PC-3 (cell line): Measurements from ENCODE around the gene ZNF358. TPM values are rescaled to one million over a fixed set of nuclear protein-coding genes. Genes with fewer than 3 reads are reported as not detected.
A peak's percentile ranks its signal among the peaks of the same experiment; 100 is the strongest.

Experiments
- ATAC-seq: fragments of 200-7000 bp; cut with Tn5 transposase; 2 replicates; pipeline ENCODE4 v1.9.1; 2020; ENCODE audit warnings: mild to moderate bottlenecking, moderate library complexity
- BruUV-seq: library from RNA; stranded (reverse); fragments of 400-500 nt; replicated peaks from 2 replicates; lab custom pipeline; 2021; lab: Mats Ljungman, UMichigan
- CTCF ChIA-PET: fragments of 300-600 bp; sonication (Branson Sonifier 250); formaldehyde crosslinking; loops from one replicate; lab custom pipeline; 2022; ENCODE audit warnings: antibody characterized with exemption; lab: Charles Lee
- POLR2A ChIA-PET: fragments of 300-600 bp; sonication (Branson Sonifier 250); formaldehyde crosslinking; loops from one replicate; lab custom pipeline; 2022; ENCODE audit warnings: antibody characterized with exemption; ENCODE audit not compliant: unreplicated experiment; lab: Charles Lee
- DNase-seq: peaks from one replicate; pipeline ENCODE4 v3.0.0-alpha.2; 2015
- H2AFZ ChIP-seq: fragments of 300-600 bp; sonication (generic); 2 replicates; pipeline ENCODE4 v1.6.0; 2016; ENCODE audit warnings: antibody characterized with exemption, low read length
- H3F3A ChIP-seq: fragments of 300-600 bp; sonication (generic); one replicate; pipeline ENCODE4 v1.6.0; 2017; ENCODE audit warnings: antibody characterized with exemption, low read length, control low read depth, mild to moderate bottlenecking; ENCODE audit not compliant: unreplicated experiment
- H3K27ac ChIP-seq: fragments of 300-600 bp; sonication (generic); 2 replicates; pipeline ENCODE4 v1.5.1; 2016; ENCODE audit warnings: mild to moderate bottlenecking, low read length
- H3K27me3 ChIP-seq: fragments of 300-600 bp; sonication (generic); 2 replicates; pipeline ENCODE4 v1.6.1; 2016; ENCODE audit warnings: low read length, mixed read lengths
- H3K36me3 ChIP-seq: fragments of 300-600 bp; sonication (generic); 2 replicates; pipeline ENCODE4 v1.6.1; 2016; ENCODE audit warnings: low read depth, mixed run types, low read length, mixed read lengths
- H3K4me1 ChIP-seq: fragments of 300-600 bp; sonication (generic); 2 replicates; pipeline ENCODE4 v1.5.1; 2016; ENCODE audit warnings: low read length; ENCODE audit not compliant: insufficient read depth
- H3K4me2 ChIP-seq: fragments of 300-600 bp; sonication (generic); 2 replicates; pipeline ENCODE4 v1.6.0; 2016; ENCODE audit warnings: low read length
- H3K4me3 ChIP-seq: fragments of 300-600 bp; sonication (generic); 2 replicates; pipeline ENCODE4 v1.5.1; 2016; ENCODE audit warnings: mild to moderate bottlenecking, low read length, mixed read lengths
- H3K79me2 ChIP-seq: fragments of 300-600 bp; sonication (generic); 2 replicates; pipeline ENCODE4 v1.6.1; 2017; ENCODE audit warnings: low read length, mixed read lengths
- H3K9ac ChIP-seq: fragments of 300-600 bp; sonication (generic); 2 replicates; pipeline ENCODE4 v1.6.0; 2016; ENCODE audit warnings: mild to moderate bottlenecking, low read length
- H3K9me2 ChIP-seq: fragments of 300-600 bp; sonication (generic); replicated peaks from 2 replicates; pipeline ENCODE4 v1.6.1; 2016; ENCODE audit warnings: mixed run types, low read length, mixed read lengths
- H3K9me3 ChIP-seq: fragments of 300-600 bp; sonication (generic); 2 replicates; pipeline ENCODE4 v1.6.1; 2016; ENCODE audit warnings: low read length, mixed read lengths
- H4K20me1 ChIP-seq: fragments of 300-600 bp; sonication (generic); 2 replicates; pipeline ENCODE4 v1.6.1; 2016; ENCODE audit warnings: low read length, mixed read lengths
- CTCF ChIP-seq: fragments of 300-600 bp; sonication (generic); conservative IDR thresholded peaks from 2 replicates; pipeline ENCODE4 v1.5.1; 2017; ENCODE audit warnings: antibody characterized with exemption, low read depth, mild to moderate bottlenecking, low read length
- EZH2 ChIP-seq: fragments of 300-600 bp; sonication (generic); IDR thresholded peaks from one replicate; pipeline ENCODE4 v1.6.1; 2017; ENCODE audit warnings: antibody characterized with exemption, mild to moderate bottlenecking, low read length; ENCODE audit not compliant: unreplicated experiment
- EZH2phosphoT487 ChIP-seq: fragments of 300-600 bp; sonication (generic); IDR thresholded peaks from 2 replicates; pipeline ENCODE4 v1.6.1; 2018; ENCODE audit warnings: mild to moderate bottlenecking, antibody characterized with exemption, low read length, borderline replicate concordance
- intact Hi-C: fragments of 100-400 bp; cut with micrococcal nuclease; formaldehyde crosslinking; loops from 2 replicates; pipeline ENCODE4 v1.9.0; 2023
- total RNA-seq: library from RNA; depleted of rRNA; stranded (reverse); fragments of >200 nt; gene quantifications from 2 replicates; pipeline ENCODE4 v1.2.3, GENCODE V29; 2014

Gene ZNF358
- total RNA-seq, 1 experiment from 2014 or later: 41.6 TPM

GRCh38 chr19:7513809-7514642, 1.9 kb upstream of the ZNF358 start:
- H2AFZ ChIP-seq: no peak overlapping the region
- no peaks in the 10 kb centered on the region for H4K20me1 ChIP-seq
- POLR2A ChIA-PET: no interaction called here
- no peaks in the 10 kb centered on the region; the same call in 1 of the 2 replicates for H3K79me2 ChIP-seq
- no peaks in the 10 kb centered on the region for H3F3A ChIP-seq
- H3K4me1 ChIP-seq: peaks cover 13% of the 10 kb centered on the region
- intact Hi-C loops: no loop called here
- no peak for TF ChIP-seq EZH2
- TF ChIP-seq CTCF: no peak
- no peak for TF ChIP-seq EZH2phosphoT487
- H3K27ac ChIP-seq: no peak overlapping the region
- no peak overlapping the region for H3K4me3 ChIP-seq
- no peak for ATAC-seq
- no peak overlapping the region for H3K9ac ChIP-seq
- BruUV-seq: no TSS peak
- H3K9me2 ChIP-seq: no peaks in the 10 kb centered on the region
- CTCF ChIA-PET: no interaction called here
- no peaks in the 10 kb centered on the region for H3K36me3 ChIP-seq
- DNase-seq: no peak
- H3K27me3 ChIP-seq: no peaks in the 10 kb centered on the region
- H3K4me2 ChIP-seq: no peak overlapping the region
- no peaks in the 10 kb centered on the region for H3K9me3 ChIP-seq

- ChIA-PET POLR2A (interaction anchor here (1.0 kb wide), 1 partner anchor 17 kb away, joined by 4 read pairs; no protein-coding TSS in a partner anchor), CTCF (no interaction called here)
- TSS peak; percentile 96 for BruUV-seq
- H3K9ac ChIP-seq: peak overlapping the region; percentile 73
- no peaks in the 10 kb centered on the region for H3K9me2 ChIP-seq
- intact Hi-C loops: no loop called here
- H4K20me1 ChIP-seq: no peaks in the 10 kb centered on the region
- peak overlapping the region; percentile 75 for H3K4me2 ChIP-seq
- H3K4me1 ChIP-seq: peaks cover 13% of the 10 kb centered on the region
- H3K79me2 ChIP-seq: no peaks in the 10 kb centered on the region; the same call in 1 of the 2 replicates
- DNase-seq (no peak), ATAC-seq (no peak)
- H3K36me3 ChIP-seq: no peaks in the 10 kb centered on the region
- TF ChIP-seq EZH2phosphoT487: no peak
- TF ChIP-seq EZH2: no peak
- TF ChIP-seq CTCF: no peak
- no peaks in the 10 kb centered on the region for H3K9me3 ChIP-seq
- H3K27me3 ChIP-seq: no peaks in the 10 kb centered on the region
- H2AFZ ChIP-seq: peak overlapping the region; percentile 95
- no peaks in the 10 kb centered on the region for H3F3A ChIP-seq
- H3K4me3 ChIP-seq: peak overlapping the region; percentile 64
- no peak overlapping the region; the same call in 1 of the 2 replicates for H3K27ac ChIP-seq
Measured at GRCh38 chr19:7515110-7515644, 726 bp upstream of the ZNF358 start.
